ENCODE results near the gene DR1. TPM values are rescaled to one million over a fixed set of nuclear protein-coding genes. Genes with fewer than 3 reads are reported as not detected.

DR1 gene
- total and polyA plus RNA-seq, 8 donors = 54.7 to 65.8 (median 60.2) TPM

DNA sequence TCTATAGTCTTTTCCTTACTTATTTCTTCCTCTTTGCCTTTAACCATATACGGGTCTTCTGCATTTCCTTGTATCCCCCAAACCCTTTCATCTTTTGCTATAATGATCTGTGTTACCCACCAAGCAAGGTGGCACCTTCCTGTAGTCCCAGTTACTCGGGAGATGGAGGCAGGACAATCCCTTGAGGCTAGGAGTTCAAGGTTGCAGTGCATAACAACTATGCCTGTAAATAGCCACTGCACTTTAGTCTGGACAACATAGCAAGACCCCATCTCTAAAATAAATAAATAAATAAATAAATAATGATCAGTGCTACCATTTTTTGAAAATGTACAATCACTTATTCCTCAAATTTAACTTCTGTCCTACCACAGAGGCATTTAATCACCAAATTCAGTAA is 11.5 kb downstream of the DR1 start:
- Histone ChIP-seq H3K4me3 (no peak overlapping the region), H3K27ac (no peak overlapping the region), H3K36me3 (peaks cover 0 to 59% of the 10 kb centered on the region in 2 donors), H3K4me1 (peaks cover 0 to 61% of the 10 kb centered on the region in 2 donors), H3K27me3 (no peaks in the 10 kb centered on the region), H3K9me3 (no peaks in the 10 kb centered on the region)
- DNase-seq (no peak), ATAC-seq (no peak)
- intact Hi-C loops (cut with DNase I) = no loop called here
- TF ChIP-seq, protein P1, sequence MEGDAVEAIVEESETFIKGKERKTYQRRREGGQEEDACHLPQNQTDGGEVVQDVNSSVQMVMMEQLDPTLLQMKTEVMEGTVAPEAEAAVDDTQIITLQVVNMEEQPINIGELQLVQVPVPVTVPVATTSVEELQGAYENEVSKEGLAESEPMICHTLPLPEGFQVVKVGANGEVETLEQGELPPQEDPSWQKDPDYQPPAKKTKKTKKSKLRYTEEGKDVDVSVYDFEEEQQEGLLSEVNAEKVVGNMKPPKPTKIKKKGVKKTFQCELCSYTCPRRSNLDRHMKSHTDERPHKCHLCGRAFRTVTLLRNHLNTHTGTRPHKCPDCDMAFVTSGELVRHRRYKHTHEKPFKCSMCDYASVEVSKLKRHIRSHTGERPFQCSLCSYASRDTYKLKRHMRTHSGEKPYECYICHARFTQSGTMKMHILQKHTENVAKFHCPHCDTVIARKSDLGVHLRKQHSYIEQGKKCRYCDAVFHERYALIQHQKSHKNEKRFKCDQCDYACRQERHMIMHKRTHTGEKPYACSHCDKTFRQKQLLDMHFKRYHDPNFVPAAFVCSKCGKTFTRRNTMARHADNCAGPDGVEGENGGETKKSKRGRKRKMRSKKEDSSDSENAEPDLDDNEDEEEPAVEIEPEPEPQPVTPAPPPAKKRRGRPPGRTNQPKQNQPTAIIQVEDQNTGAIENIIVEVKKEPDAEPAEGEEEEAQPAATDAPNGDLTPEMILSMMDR (IDR thresholded peaks at IDR 0.05) = no peak

DNA sequence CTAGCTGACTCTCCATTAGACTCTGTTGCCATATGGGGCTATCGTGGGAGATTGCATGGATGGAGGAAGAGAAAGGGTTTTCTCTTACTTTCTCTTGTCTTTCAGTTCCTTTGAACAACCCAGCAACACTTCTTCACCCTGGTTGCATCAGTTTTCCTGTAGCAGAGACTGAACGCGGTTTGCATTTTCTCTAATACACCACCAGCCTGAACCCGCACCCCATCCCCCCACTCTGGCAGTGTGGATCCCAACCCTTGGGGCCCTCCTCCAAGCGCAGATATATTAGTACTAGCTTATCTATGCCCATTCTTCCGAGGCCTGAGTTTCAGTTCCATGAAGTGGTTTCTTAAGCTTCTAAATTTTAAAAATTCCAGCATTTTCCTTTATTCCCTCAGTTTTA is 12.6 kb downstream of the DR1 start:
- no peak for ATAC-seq
- Histone ChIP-seq H3K27ac (peak overlapping the region in 1 of 2 donors; percentile 57), H3K27me3 (no peaks in the 10 kb centered on the region), H3K36me3 (peaks cover 0 to 59% of the 10 kb centered on the region in 2 donors), H3K4me3 (no peak overlapping the region), H3K9me3 (no peaks in the 10 kb centered on the region), H3K4me1 (peaks cover 0 to 60% of the 10 kb centered on the region in 2 donors)
- no peak for DNase-seq
- intact Hi-C loops (cut with DNase I) = no loop called here
- TF ChIP-seq, protein P1 (IDR thresholded peaks at IDR 0.05) = no peak

DNA sequence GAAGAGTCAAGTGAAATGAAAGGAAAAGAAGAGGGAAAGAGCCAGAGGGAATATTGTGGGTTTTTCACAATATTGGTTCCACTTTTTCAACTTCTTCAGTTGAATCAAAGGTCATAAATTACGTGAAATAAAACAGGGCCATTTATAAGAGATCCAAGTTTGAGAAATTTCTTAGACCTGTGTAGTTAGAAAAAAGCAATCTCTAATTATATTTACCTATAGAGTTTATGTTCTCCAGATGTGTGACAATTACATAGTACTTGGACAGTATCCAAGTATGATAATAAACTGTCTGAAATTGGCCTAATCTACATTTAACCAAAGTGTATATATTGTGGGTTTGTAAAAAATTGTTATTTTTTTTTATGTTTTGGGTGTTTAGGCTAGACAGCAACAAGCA is 14.4 kb downstream of the DR1 start:
- Histone ChIP-seq H3K27ac (no peak overlapping the region), H3K9me3 (no peaks in the 10 kb centered on the region), H3K27me3 (no peaks in the 10 kb centered on the region), H3K4me3 (no peak overlapping the region), H3K4me1 (peaks cover 0 to 52% of the 10 kb centered on the region in 2 donors), H3K36me3 (peaks cover 0 to 52% of the 10 kb centered on the region in 2 donors)
- TF ChIP-seq, protein P1 (IDR thresholded peaks at IDR 0.05) = no peak
- no peak for ATAC-seq
- DNase-seq = no peak
- intact Hi-C loops (cut with DNase I) = no loop called here

DNA sequence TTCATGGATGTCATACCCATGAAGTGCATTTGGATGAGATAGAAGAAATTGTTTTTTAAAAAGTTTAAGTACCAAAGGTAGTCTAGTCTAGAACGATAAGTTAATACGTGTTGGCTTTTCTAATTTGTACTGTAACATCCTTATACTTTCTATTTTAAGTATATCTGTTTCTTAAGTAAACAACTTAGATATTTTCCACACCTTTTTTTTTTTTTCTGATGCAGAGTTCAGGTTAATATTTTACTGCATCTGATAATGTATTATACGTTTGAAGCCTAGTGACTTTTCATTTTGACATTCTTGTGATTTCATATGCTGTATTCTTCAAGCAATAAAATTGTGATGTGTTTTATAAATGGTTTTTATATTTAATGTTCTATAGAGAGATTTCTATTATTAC is 16.5 kb downstream of the DR1 start:
- DNase-seq (no peak), ATAC-seq (peak; percentile 47)
- H3K27ac ChIP-seq = no peak overlapping the region
- H3K27me3 ChIP-seq = no peaks in the 10 kb centered on the region
- H3K4me1 ChIP-seq = peaks cover 0 to 43% of the 10 kb centered on the region in 2 donors
- TF ChIP-seq, protein P1 (IDR thresholded peaks at IDR 0.05) = no peak
- peaks cover 0 to 45% of the 10 kb centered on the region in 2 donors for H3K36me3 ChIP-seq
- H3K4me3 ChIP-seq = no peak overlapping the region
- intact Hi-C loops (cut with DNase I) = no loop called here
- H3K9me3 ChIP-seq = no peaks in the 10 kb centered on the region

DNA sequence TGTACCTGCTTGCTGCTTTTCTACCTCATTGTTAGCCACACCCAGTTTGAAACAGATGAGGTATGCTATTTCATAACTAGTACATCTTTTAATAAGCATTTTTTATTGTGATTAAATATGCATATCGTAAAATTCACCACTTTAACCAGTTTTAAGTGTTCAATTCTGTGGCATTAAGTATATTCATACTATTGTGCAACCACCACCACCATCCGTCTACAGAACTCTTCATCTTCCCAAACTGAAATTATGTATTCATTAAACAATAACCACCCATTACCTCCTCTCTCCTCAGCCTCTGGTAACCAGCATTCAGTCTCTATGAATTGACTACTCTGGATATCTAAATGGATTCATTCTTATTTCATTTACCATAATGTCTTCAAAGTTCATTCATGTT is 20.1 kb downstream of the DR1 start:
- H3K4me1 ChIP-seq = peaks cover 0 to 13% of the 10 kb centered on the region in 2 donors
- no peaks in the 10 kb centered on the region for H3K9me3 ChIP-seq
- TF ChIP-seq, protein P1 (IDR thresholded peaks at IDR 0.05) = no peak
- H3K4me3 ChIP-seq = no peak overlapping the region
- peaks cover 0 to 34% of the 10 kb centered on the region in 2 donors for H3K36me3 ChIP-seq
- intact Hi-C loops (cut with DNase I) = no loop called here
- DNase-seq (no peak), ATAC-seq (no peak)
- H3K27ac ChIP-seq = no peak overlapping the region
- H3K27me3 ChIP-seq = no peaks in the 10 kb centered on the region

Data from left lung (tissue), 10 donors.